Adipose tissue (tissue), 3 donors: Measurements from ENCODE around the gene KRTAP6-2. TPM values are rescaled to one million over a fixed set of nuclear protein-coding genes. Genes with fewer than 3 reads are reported as not detected.

ENCODE experiments used
- H3K27ac ChIP-seq: one replicate; pipeline ENCODE4 v1.5.1; 2013; ENCODE audit warnings: low read depth, low read length
- WGBS, 3 donors: extraction: QIAGEN DNeasy Blood & Tissue Kit; methylation state at CpG; one replicate each; pipeline ENCODE4 v1.1.7; 2013; 5-methylcytosine and 5-hydroxymethylcytosine counted together
- polyA plus RNA-seq, 3 donors: library from polyadenylated mRNA; stranded (reverse); fragments of 200-250 nt; gene quantifications; one replicate each; pipeline ENCODE4 v1.2.3, GENCODE V29; 2013
- donor health status: healthy with polysubstance abuse.
- donor health status: Bipolar disorder and iron deficiency.
- donor health status: healthy.

Gene KRTAP6-2, protein sequence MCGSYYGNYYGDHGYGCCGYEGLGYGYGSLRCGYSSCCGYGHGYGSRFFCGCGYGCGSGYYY
- polyA plus RNA-seq, result not detected

DNA sequence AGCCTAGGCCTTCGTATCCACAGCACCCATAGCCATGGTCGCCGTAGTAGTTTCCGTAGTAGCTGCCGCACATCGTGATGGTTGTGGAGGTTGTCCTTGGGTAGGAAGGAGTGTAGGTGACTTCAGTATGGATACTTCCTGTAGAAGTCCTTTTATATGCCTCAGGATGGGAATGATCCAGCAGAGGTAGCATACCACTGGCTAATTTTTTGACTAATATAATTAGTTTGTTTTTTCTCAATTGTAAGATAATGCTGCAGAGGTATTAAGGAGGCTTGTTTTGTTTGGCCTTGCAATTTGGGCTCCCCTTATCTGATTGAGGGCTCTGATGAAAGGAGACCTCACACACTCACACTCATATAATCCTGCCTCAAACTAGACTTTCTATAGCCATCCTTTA, at the start of gene KRTAP6-2:
KRTAP6-2 (minus strand) TSS at position 101 of the 400 bp plus-strand sequence; CDS start at position 73, 28 bp downstream.
- 92 to 96% (median 96%) methylated on average over 6 of the region's 6 CpGs for WGBS, 3 donors
- H3K27ac ChIP-seq, result no peak within 1 kb of the TSS

DNA sequence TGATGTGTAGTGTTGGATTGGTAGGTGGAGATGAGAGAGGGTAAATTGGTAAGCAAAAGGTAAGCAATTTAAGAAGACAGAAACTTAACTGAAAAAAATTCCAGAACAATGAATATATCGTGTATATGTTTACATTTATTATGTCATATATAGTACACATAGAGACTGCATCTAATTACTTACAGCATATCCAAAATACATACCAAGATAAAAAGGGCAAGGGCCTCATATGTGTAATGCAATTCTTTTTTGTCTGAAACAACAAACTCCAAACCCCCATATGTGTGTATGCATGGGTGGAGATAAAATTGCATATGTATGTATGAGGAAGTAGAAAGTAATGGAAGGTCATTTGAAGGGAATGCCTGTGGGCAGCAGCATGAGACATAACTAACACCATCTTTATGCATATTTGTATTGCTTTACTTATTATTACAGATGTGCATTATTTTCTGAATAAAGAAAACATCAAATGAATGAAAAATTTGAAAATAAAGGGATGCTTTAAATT, 48.3 kb upstream of the KRTAP6-2 start:
- no peak overlapping the region for H3K27ac ChIP-seq
- 59 to 86% (median 68%) methylated on average over 1 of the region's 1 CpG for whole genome bisulfite sequencing, 3 donors

DNA sequence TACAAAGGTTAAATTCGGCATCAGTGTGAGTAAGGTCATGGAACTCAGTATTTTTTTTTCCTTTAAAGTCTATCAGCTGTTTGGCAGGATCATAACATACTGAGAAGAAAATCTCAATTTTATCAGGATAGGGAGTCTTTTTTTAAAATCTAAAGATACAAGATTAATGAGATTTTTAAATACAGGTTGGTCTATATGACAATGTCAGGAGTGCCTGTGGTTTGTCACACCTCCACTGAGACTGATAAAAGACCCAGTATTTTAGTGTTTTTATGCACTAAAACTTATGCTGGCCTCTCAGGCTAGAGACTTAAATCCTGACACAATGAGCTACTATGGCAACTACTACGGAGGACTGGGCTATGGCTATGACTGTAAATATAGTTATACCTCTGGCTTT, 43.9 kb upstream of the KRTAP6-2 start, which contains the start of gene KRTAP20-3:
KRTAP20-3 (plus strand) TSS at position 301 of the 400 bp plus-strand sequence.
- WGBS, 3 donors, result 79 to 88% (median 82%) methylated on average over 2 of the region's 2 CpGs
- H3K27ac ChIP-seq, result no peak within 1 kb of the TSS

DNA sequence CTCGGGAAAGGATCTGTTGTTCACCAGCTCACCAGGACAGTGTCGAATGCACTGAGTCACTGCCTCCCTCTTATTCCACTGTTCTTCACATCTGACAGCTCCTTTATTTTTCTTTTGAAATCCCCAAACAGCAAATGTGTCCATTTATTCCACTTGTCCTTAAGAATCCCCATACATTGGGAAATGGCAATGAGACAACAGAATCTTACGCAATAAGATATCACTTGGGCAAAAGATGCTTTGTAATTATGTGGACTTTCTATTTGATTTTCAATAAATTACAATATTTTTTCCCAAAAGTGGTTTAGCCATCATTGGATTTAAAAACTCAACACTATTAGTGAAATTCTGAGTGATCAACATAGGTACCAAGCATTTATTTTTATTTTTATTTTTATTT, 40.0 kb upstream of the KRTAP6-2 start:
- 79 to 86% (median 85%) methylated on average over 3 of the region's 3 CpGs for WGBS, 3 donors
- H3K27ac ChIP-seq, result no peak overlapping the region

DNA sequence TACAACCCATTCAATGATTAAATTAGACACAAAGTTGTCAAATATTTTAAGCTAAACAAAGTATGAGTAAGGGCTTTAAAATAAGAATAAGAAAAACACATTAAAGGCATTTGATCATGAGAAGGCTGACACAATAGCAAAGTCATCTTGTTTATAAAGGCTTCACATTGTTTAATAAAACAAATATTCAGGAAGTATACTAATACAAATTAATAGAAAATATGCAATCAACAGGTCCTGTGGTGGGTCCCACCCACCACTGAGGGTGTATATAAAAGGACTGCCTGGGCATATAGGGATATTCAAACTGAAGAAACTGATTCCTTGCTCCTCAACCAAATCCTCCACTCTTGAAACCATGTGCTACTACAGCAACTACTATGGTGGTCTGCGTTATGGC, 36.2 kb upstream of the KRTAP6-2 start, which contains the start of gene KRTAP20-2:
KRTAP20-2 (plus strand) TSS at position 301 of the 400 bp plus-strand sequence; CDS start at position 359, 58 bp downstream.
- no peak within 1 kb of the TSS for H3K27ac ChIP-seq
- WGBS, 3 donors, result 81 to 96% (median 90%) methylated on average over 1 of the region's 1 CpG

DNA sequence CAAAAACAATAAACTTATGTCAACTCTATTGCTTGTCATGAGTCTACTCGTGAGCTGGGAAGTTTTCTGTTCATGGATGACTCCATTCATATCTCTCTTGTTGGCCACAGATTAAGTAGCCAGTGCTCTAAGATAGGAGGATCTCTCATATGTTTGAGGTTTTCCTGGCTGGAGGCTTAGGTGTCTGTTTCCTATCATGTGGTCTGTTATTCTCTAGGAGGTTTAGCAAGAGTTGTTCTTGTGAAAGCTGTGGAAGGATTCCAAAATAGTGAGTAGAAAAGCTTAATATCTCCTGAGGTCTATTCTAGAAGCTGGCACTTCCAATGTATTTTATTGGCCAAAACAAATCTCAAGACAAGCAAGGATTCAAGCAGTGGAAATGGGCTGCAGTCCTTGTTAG, 30.5 kb upstream of the KRTAP6-2 start:
- WGBS, 3 donors, result 30 to 41% (median 40%) methylated on average over 1 of the region's 1 CpG
- no peak overlapping the region for H3K27ac ChIP-seq

DNA sequence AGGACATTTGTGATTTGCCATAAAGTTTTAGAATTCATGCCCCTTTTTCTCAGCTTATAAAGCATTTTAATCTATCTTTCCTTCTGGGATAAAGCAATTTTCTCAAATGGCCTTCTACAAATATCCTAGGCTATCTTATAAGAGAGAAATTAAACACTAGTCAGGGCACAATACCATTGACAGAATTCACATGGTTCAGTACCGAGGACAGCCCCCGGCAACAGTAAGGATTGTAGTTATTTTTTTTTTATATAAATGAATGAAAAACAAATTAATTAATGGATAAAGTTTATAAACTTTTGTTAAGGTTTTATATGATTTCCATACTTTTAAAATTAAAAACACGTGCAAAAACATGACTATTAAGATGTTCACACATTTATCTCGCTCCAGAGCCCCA, 29.4 kb upstream of the KRTAP6-2 start:
- H3K27ac ChIP-seq, result no peak overlapping the region
- WGBS, 3 donors, result 76 to 92% (median 79%) methylated on average over 4 of the region's 4 CpGs

DNA sequence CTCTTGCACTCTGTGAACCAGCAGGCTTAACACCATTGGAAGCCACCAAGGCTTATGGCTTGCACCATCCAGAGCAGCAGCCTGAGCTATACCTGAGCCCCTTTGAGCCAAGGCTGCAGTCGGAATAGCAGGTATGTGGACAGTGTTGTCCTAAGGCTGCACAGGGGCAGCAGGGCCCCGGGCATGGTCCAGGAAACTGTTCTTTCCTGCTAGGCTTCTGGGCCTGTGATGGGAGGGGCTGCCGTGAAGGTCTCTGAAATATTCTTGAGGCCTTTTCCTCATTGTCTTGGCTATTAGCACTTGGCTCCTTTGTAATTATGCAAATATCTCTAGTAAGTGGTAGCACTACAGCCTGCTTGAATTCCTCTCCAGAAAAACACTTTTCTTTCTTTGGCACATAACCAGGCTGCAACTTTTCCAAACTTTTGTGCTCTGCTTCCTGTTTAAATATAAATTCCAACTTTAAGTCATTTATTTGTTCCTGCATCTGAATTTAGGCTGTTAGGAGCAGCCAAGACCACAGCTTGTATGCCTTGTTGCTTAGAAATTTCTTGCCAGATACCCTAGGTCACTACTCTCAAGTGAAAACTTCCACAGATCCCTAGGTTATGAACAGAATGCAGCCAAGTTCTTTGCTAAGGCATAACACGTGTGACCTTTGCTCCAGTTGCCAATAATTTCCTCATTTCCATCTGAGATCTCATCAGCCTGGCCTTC, 26.9 kb upstream of the KRTAP6-2 start:
- WGBS, 3 donors, result 54 to 64% (median 62%) methylated on average over 4 of the region's 4 CpGs
- no peak overlapping the region for H3K27ac ChIP-seq

DNA sequence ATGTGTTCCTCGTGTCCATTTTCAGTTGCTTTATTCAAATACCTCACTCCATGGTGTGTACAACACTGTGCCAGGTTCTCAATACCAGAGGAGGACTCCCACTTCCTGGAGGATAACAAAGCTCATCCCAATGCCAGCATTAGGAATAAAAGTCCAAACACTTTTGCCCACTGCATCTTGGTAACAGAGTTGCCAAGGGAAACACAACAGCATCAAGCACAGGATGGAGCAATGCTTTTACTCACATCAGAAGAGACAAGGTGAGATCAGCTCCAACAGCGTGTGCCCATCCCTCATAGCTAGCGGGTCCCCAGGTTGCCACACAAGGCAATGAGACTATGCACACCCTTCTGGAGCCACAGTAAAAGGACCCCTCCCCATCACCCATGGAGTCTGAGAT, 24.7 kb upstream of the KRTAP6-2 start:
- 84 to 90% (median 88%) methylated on average over 3 of the region's 3 CpGs for WGBS, 3 donors
- no peak overlapping the region for H3K27ac ChIP-seq

DNA sequence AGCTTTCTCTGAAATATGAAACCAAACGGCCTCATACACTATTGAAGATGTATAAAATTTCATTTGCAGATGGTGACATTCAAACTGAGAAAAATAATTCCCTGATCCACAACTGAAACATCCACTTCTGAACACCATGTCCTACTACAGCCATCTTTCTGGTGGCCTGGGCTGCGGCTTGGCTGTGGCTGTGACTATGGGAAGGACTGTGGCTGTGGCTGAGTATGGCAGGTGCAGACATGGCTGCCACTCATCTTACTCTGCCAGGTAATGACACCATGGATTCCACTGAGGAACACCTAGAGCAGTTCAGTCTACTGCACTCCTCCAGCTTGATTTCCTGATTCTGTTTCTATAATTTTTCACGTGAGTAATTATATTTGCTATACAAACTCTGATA, 21.8 kb upstream of the KRTAP6-2 start, which contains the start of gene KRTAP20-4:
KRTAP20-4 (plus strand) TSS at position 106 of the 400 bp plus-strand sequence.
- H3K27ac ChIP-seq, result no peak within 1 kb of the TSS
- WGBS, 3 donors, result 76 to 83% (median 80%) methylated on average over 3 of the region's 3 CpGs

DNA sequence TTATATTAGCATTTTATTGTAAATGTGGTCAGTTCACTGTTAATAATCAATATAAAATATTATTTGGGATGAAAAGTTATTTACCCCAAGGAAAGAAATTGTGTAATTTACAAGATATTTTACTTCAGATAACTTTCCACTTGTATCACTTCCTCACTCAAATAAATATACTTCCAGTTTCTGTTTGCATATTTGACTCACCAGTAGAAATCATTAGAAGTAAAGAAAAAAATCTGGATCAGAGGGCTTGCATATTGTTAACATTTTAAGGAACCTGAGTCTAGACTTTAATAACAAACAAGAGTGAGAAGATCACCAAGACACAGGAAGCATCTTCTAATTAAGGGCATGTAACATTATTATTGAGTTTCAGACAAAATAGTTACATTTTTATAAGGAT, 21.4 kb upstream of the KRTAP6-2 start:
- no peak overlapping the region for H3K27ac ChIP-seq

DNA sequence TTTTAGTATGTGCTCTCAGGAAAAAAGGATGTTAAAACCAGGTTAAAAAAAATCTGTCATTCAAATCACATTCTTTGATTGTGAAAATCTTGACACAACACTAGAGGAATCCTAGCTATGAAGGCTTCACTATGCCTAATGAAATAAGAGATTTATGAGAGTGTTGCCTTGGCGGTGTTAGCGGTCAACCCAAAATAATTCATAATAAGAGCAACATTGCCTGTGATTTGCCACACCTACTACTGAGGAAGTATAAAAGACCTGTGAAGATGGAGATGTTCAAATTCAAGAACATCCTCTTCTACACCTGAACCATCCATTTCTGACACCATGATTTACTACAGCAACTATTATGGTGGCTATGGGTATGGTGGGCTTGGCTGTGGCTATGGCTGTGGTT, 17.4 kb upstream of the KRTAP6-2 start, which contains the start of gene KRTAP20-1:
KRTAP20-1 (plus strand) TSS at position 301 of the 400 bp plus-strand sequence; CDS start at position 331, 30 bp downstream.
- H3K27ac ChIP-seq, result no peak within 1 kb of the TSS
- WGBS, 3 donors, result 90 to 95% (median 92%) methylated on average over 2 of the region's 2 CpGs

DNA sequence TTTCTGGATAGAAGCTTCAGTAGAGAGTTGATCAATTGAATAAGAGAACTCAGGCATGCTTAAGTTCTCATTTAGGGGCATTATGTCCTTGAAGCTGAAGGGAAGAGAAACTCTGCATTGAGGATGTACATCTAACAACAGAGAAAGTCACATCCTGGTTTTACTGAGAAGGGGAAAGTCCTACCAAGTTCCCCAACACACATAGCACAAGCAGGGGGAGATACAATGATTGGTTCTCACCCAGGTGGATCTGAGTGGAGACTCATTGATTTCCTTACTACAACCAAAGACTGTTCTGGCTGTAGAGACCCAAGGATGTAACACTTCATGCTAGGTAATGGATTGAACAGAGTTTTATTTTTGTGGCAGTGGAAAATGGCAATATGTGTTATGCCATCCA, 16.5 kb upstream of the KRTAP6-2 start:
- no peak overlapping the region for H3K27ac ChIP-seq

DNA sequence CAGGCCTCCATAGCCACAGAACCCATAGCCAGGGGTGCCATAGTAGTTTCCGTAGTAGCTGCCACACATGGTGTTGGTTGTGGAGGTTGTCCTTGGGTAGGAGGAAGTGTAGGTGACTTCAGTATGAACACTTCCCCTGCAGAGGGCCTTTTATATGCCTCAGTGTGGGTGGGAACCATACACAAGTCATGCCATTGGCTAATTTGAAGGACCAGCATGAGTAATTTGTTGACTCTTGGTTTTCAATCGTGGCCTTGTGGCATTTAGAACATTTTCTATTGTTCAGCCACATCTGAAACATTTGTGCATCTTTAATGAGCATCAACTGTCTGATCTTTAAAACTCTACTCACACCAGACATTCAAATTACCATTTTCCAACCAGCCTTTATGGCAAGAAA, 15.1 kb upstream of the KRTAP6-2 start, which contains the start of gene KRTAP6-1:
KRTAP6-1 (minus strand) TSS at position 95 of the 400 bp plus-strand sequence; CDS start at position 69, 26 bp downstream.
- 62 to 79% (median 74%) methylated on average over 2 of the region's 2 CpGs for WGBS, 3 donors
- H3K27ac ChIP-seq, result no peak within 1 kb of the TSS

DNA sequence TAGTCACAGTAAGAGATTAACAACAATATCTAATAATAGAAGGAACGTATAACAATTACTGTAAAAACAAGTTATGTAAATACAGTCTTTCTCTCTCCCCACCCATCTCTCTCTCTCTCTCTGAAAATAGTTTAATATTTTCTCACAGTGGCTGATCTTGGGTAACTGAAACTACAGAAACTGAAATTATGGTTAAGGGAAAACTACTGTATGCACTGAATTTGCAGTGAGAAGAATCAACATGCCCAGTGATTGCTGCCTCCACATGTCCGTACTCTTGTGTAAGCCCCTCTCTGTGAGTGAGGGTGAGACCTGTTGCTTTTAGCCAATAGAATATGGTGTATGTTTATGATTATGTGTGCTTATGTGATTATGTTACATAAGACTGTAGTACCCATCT, 13.4 kb upstream of the KRTAP6-2 start:
- H3K27ac ChIP-seq, result no peak overlapping the region
- WGBS, 3 donors, result 68 to 90% (median 85%) methylated on average over 2 of the region's 2 CpGs

DNA sequence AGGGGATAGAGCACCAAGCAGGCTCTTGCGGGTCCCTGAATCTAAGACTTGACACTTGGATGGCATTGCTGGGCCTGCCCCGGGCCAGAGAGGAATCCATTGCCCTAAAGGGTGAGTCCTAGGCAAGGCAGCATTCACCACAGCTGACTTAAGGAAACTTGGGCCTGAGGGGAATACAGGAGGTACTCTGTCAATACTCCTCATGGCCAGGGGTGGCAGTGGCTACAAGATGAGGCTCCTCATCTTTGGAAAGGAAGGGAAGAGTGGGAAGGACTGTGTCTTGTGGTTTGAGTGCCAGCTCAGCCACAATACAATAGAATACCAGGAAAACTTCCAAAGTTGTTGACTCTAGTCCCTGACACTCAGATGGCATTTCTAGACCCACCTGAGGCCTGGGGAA, 7.3 kb upstream of the KRTAP6-2 start:
- H3K27ac ChIP-seq, result no peak overlapping the region
- WGBS, 3 donors, result 87 to 90% (median 87%) methylated on average over 2 of the region's 2 CpGs

DNA sequence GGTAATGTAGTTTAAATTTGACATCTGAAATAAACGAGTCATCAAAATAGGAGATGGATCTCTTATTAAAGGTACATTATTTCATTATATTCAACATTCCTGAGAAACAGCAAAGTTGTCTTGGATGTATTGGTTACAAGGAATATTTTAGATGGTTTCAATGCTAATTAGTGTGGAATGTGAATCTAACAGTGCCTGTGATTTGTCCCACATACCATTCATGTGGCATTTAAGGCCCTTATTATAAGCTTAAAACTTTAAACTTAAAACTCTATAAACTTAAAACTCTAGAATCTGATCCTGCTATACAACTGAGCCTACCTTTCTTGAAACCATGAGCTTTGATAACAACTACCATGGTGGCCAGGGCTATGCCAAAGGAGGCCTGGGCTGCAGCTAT, 2.1 kb upstream of the KRTAP6-2 start, which contains the start of gene KRTAP22-1:
KRTAP22-1 (plus strand) TSS at position 301 of the 400 bp plus-strand sequence.
- WGBS, 3 donors, result 48 to 76% (median 50%) methylated on average over 1 of the region's 1 CpG
- no peak within 1 kb of the TSS for H3K27ac ChIP-seq

DNA sequence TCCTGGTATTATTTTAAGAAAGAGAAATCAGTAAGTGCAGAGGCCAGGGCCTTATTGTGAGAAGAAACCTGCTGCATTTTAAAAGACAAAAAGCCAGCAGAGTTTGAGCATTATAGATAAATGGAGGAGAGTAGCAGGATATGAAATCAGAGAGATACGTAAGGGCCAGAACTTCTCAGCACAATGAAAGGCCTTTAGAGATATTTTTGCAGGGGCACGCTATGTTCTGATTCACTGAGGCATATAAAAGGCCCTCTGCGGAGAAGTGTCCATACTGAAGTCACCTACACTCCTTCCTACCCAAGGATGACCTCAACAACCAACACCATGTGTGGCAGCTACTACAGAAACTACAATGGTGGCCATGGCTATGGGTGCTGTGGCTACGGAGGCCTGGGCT, 6.6 kb downstream of the KRTAP6-2 start, which contains the start of gene KRTAP6-3:
KRTAP6-3 (plus strand) TSS at position 301 of the 400 bp plus-strand sequence; CDS start at position 307, 6 bp downstream.
- no peak within 1 kb of the TSS for H3K27ac ChIP-seq
- WGBS, 3 donors, result 89 to 94% (median 92%) methylated on average over 4 of the region's 4 CpGs

DNA sequence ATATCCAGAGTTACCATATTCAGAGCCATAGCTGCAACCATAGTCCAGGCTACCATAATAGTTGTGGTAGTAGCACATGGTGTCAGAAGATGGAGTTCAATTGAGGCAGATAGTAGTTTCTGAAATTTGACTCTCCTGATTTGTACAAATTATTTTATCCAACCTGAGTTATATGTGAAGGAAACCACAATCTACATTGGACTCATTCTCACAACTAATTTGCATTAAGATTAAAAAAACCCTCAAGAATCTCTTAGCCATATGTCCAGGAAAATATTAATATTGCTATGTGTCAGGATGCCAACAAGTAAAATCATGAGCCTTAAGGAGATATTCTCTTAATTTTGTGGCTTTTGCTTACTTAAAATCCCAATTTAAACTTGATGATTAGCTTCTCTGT, 8.4 kb downstream of the KRTAP6-2 start, which contains the start of gene KRTAP22-2:
KRTAP22-2 (minus strand) TSS at position 101 of the 400 bp plus-strand sequence.
- no peak within 1 kb of the TSS for H3K27ac ChIP-seq
